ENCODE results near the gene SP3. TPM values are rescaled to one million over a fixed set of nuclear protein-coding genes. Genes with fewer than 3 reads are reported as not detected.

SP3 gene
- total and polyA plus RNA-seq, 2 donors (not counting 1 experiment from before 2014, with no cell fraction given), result 64.1 to 124 TPM

DNA sequence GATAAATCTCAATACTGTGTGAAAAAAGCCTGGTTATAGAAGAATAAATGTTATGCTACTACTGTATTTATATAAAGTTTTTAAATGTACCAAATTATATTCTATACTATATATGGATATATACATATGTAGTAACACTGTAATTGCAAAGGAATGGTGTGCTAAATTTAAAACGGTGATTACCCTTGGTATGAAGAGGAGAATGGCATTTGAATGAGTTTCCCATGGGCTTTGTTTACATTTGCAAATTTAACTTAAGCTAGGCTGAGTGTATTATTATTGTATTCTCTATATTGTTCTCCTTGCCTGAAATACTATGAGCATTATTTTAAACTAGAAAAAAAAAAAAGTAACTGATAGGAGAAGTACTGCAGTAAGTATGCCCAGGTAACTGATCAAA is 4.7 kb upstream of the SP3 start:
- H3K4me3 ChIP-seq (replicated peaks in 1 of 4; ENCODE audit: control extremely low read depth in 1 of 4, insufficient read depth in 1 of 4, low read depth in 3 of 4, low read length in 4 of 4), result no peak overlapping the region
- no peaks in the 10 kb centered on the region for H4K20me1 ChIP-seq (ENCODE audit: control insufficient read depth, extremely low read depth, insufficient read depth, low read length)
- peak; percentile 32 to 38 for DNase-seq (ENCODE audit: low read depth in 2 of 2)
- H2AFZ ChIP-seq (ENCODE audit: low read length), result no peak overlapping the region
- peak overlapping the region; percentile 29 for H3K4me2 ChIP-seq (ENCODE audit: extremely low read depth, insufficient read depth, low read length)
- no peaks in the 10 kb centered on the region for H3K9me3 ChIP-seq (ENCODE audit: control insufficient read depth, insufficient read depth, low read depth, low read length)
- no peaks in the 10 kb centered on the region for H3K27me3 ChIP-seq (ENCODE audit: control insufficient read depth, insufficient read depth, low read length)
- no peak overlapping the region for H3K9ac ChIP-seq (ENCODE audit: insufficient read depth, low read length)
- H3K4me1 ChIP-seq (ENCODE audit: control insufficient read depth, extremely low read depth, insufficient read depth, low read length), result peaks cover 6% of the 10 kb centered on the region
- H3K27ac ChIP-seq (ENCODE audit: insufficient read depth, low read length), result no peak overlapping the region
- H3K36me3 ChIP-seq (ENCODE audit: control insufficient read depth, insufficient read depth, low read length), result no peaks in the 10 kb centered on the region
- TF ChIP-seq, protein P1, sequence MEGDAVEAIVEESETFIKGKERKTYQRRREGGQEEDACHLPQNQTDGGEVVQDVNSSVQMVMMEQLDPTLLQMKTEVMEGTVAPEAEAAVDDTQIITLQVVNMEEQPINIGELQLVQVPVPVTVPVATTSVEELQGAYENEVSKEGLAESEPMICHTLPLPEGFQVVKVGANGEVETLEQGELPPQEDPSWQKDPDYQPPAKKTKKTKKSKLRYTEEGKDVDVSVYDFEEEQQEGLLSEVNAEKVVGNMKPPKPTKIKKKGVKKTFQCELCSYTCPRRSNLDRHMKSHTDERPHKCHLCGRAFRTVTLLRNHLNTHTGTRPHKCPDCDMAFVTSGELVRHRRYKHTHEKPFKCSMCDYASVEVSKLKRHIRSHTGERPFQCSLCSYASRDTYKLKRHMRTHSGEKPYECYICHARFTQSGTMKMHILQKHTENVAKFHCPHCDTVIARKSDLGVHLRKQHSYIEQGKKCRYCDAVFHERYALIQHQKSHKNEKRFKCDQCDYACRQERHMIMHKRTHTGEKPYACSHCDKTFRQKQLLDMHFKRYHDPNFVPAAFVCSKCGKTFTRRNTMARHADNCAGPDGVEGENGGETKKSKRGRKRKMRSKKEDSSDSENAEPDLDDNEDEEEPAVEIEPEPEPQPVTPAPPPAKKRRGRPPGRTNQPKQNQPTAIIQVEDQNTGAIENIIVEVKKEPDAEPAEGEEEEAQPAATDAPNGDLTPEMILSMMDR (conservative IDR thresholded peaks at IDR 0.05 in 1 of 2, IDR thresholded peaks at IDR 0.05 in 1 of 2; ENCODE audit: low read depth in 1 of 2, low read length in 2 of 2), result no peak
- H3K79me2 ChIP-seq (ENCODE audit: control insufficient read depth, insufficient read depth, low read length), result no peaks in the 10 kb centered on the region

DNA sequence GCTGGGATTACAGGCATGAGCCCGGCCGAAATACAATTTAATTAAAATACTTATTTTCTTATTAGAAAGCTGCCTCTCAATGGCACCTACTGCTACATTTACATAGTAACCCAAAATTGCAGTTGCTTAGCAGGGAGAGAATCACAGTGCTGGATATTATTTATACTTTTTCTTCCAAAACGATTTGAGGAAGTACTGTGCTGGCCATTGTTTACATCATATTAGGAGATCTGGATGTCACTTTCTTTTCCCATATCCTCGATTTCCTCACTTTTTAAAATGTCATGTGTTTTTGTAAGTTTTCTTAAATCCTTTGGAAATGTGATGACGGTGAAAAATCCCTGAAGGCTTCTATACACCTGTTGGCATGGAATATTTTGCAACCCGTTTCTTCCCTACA is 3.4 kb upstream of the SP3 start:
- no peak for DNase-seq (ENCODE audit: low read depth in 2 of 2)
- Histone ChIP-seq H3K4me3 (replicated peaks in 1 of 4; ENCODE audit: control extremely low read depth in 1 of 4, insufficient read depth in 1 of 4, low read depth in 3 of 4, low read length in 4 of 4) (no peak overlapping the region), H3K79me2 (ENCODE audit: control insufficient read depth, insufficient read depth, low read length) (no peaks in the 10 kb centered on the region), H3K4me2 (ENCODE audit: extremely low read depth, insufficient read depth, low read length) (no peak overlapping the region), H3K36me3 (ENCODE audit: control insufficient read depth, insufficient read depth, low read length) (no peaks in the 10 kb centered on the region), H3K4me1 (ENCODE audit: control insufficient read depth, extremely low read depth, insufficient read depth, low read length) (peaks cover 6% of the 10 kb centered on the region), H3K27me3 (ENCODE audit: control insufficient read depth, insufficient read depth, low read length) (no peaks in the 10 kb centered on the region), H4K20me1 (ENCODE audit: control insufficient read depth, extremely low read depth, insufficient read depth, low read length) (no peaks in the 10 kb centered on the region), H3K9me3 (ENCODE audit: control insufficient read depth, insufficient read depth, low read depth, low read length) (no peaks in the 10 kb centered on the region), H2AFZ (ENCODE audit: low read length) (no peak overlapping the region), H3K27ac (ENCODE audit: insufficient read depth, low read length) (no peak overlapping the region), H3K9ac (ENCODE audit: insufficient read depth, low read length) (no peak overlapping the region)
- TF ChIP-seq, protein P1 (conservative IDR thresholded peaks at IDR 0.05 in 1 of 2, IDR thresholded peaks at IDR 0.05 in 1 of 2; ENCODE audit: low read depth in 1 of 2, low read length in 2 of 2), result no peak
- no peak for TF ChIP-seq EZH2 (IDR thresholded peaks at IDR 0.05; ENCODE audit: low read length, missing control alignments)

- Histone ChIP-seq H3K9ac (ENCODE audit: insufficient read depth, low read length) (peak overlapping the region; percentile 98), H3K27me3 (ENCODE audit: control insufficient read depth, insufficient read depth, low read length) (no peaks in the 10 kb centered on the region), H3K4me2 (ENCODE audit: extremely low read depth, insufficient read depth, low read length) (peak overlapping the region; percentile 84), H4K20me1 (ENCODE audit: control insufficient read depth, extremely low read depth, insufficient read depth, low read length) (no peaks in the 10 kb centered on the region), H2AFZ (ENCODE audit: low read length) (no peak overlapping the region), H3K4me3 (replicated peaks in 1 of 4; ENCODE audit: control extremely low read depth in 1 of 4, insufficient read depth in 1 of 4, low read depth in 3 of 4, low read length in 4 of 4) (peak overlapping the region; percentile 70 to 84 (median 74)), H3K36me3 (ENCODE audit: control insufficient read depth, insufficient read depth, low read length) (no peaks in the 10 kb centered on the region), H3K79me2 (ENCODE audit: control insufficient read depth, insufficient read depth, low read length) (peaks cover 18% of the 10 kb centered on the region), H3K4me1 (ENCODE audit: control insufficient read depth, extremely low read depth, insufficient read depth, low read length) (peaks cover 6% of the 10 kb centered on the region), H3K27ac (ENCODE audit: insufficient read depth, low read length) (peak overlapping the region; percentile 94), H3K9me3 (ENCODE audit: control insufficient read depth, insufficient read depth, low read depth, low read length) (no peaks in the 10 kb centered on the region)
- TF ChIP-seq EZH2 (IDR thresholded peaks at IDR 0.05; ENCODE audit: low read length, missing control alignments), result no peak
- DNase-seq (ENCODE audit: low read depth in 2 of 2), result no peak
Observed at GRCh38 chr2:173966274-173967098, 1.3 kb upstream of the SP3 start.

All from fibroblast of lung (primary cell).